ENCODE measurements around the gene VGLL4. TPM values are rescaled to one million over a fixed set of nuclear protein-coding genes. Genes with fewer than 3 reads are reported as not detected.

The VGLL4 gene
- total RNA-seq, 2 donors from 2014 or later = 87.2 to 203 TPM

DNA sequence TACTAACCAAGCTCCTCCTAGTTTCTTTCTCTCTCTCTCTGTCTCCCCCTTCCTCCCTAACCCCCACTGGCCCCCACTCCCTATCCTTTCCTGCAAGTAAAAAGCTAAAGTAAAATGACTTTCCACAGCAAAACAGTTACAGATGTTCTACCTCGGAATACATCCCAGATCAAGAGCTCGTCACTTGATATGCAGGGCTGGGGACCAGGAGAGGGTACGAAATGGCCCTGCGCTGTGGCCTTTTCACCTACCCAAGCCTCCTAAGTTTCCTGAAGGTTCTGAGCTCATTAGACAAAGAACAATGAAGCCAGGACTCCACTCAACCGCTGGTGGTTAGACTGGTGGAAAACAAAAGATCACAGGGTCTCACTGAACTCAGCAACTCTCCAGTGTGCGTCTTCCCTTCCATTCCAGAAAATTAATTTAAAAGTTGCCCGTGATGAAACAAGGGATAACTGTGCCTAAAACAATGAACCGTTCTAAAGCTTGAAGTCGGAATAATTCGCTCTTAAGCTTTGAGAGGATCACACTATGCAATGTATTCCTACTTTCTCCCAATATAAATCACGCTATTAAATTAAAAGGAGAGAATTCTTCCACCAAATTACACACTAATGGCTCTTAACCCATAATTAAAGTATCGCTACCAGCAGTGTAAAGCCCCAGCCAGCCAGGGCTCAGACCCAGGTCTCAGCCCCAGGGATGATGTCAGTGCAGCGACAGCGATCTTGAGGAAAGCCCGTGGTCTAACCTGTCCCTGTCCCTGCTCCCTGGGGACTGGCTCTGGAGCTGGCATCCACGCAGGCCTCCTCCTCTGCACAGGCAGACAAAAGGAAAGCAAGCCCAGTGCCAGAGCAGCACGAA lies 5.0 kb downstream of the VGLL4 start:
- 39% methylated on average over 17 of the region's 17 CpGs for WGBS
- H3K9me3 ChIP-seq = no peaks in the 10 kb centered on the region
- no peaks in the 10 kb centered on the region for H3K27me3 ChIP-seq (replicated peaks; ENCODE audit: insufficient read depth)
- DNase-seq (ENCODE audit: low spot score) = peak; percentile 58
- peaks cover 13% of the 10 kb centered on the region for H3K4me1 ChIP-seq (replicated peaks)
- no peak for TF ChIP-seq POLR2A (IDR thresholded peaks at IDR 0.05)
- peak; percentile 16 for TF ChIP-seq POLR2AphosphoS5 (IDR thresholded peaks at IDR 0.05)
- TF ChIP-seq, protein P1, sequence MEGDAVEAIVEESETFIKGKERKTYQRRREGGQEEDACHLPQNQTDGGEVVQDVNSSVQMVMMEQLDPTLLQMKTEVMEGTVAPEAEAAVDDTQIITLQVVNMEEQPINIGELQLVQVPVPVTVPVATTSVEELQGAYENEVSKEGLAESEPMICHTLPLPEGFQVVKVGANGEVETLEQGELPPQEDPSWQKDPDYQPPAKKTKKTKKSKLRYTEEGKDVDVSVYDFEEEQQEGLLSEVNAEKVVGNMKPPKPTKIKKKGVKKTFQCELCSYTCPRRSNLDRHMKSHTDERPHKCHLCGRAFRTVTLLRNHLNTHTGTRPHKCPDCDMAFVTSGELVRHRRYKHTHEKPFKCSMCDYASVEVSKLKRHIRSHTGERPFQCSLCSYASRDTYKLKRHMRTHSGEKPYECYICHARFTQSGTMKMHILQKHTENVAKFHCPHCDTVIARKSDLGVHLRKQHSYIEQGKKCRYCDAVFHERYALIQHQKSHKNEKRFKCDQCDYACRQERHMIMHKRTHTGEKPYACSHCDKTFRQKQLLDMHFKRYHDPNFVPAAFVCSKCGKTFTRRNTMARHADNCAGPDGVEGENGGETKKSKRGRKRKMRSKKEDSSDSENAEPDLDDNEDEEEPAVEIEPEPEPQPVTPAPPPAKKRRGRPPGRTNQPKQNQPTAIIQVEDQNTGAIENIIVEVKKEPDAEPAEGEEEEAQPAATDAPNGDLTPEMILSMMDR (IDR thresholded peaks at IDR 0.05) = no peak
- peak overlapping the region in 1 of 2 donors; percentile 7 for H3K4me3 ChIP-seq
- H3K36me3 ChIP-seq = no peaks in the 10 kb centered on the region
- H3K27ac ChIP-seq = peak overlapping the region; percentile 71 to 90
- intact Hi-C loops (cut with DNase I) = loop anchor here (5.0 kb wide), 1 partner anchor 36 kb away; no protein-coding TSS in a partner anchor

DNA sequence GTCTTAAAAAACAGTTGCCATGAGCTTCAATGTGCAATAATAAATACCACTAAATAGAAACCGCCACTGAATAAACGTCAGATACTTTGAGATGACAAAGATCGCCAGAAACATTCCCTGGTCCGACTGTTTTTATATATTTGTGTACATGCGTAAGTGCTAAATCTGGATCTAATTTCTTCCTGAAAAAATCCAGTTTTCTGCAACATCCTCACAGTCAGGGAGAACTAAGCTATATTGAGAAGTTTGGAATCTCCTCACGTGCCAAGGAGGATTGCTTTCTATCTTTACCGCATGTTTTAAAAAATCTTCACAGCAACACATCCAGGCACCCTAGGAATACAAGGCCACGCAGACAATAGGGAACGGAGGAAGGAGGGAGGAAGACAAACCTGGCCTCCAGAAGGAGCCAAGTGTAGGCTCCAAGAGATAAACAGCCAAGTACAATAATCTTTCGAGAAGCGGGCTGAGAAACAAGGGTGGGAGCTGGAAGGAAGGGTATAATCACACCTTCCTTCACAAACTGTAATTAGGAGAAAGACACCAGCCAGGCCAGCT lies 5.7 kb downstream of the VGLL4 start:
- H3K36me3 ChIP-seq = no peaks in the 10 kb centered on the region
- peaks cover 13% of the 10 kb centered on the region for H3K4me1 ChIP-seq (replicated peaks)
- no peaks in the 10 kb centered on the region for H3K9me3 ChIP-seq
- no peak for DNase-seq (ENCODE audit: low spot score)
- TF ChIP-seq, protein P1 (IDR thresholded peaks at IDR 0.05) = no peak
- no peak for TF ChIP-seq POLR2A (IDR thresholded peaks at IDR 0.05)
- TF ChIP-seq POLR2AphosphoS5 (IDR thresholded peaks at IDR 0.05) = no peak
- H3K27me3 ChIP-seq (replicated peaks; ENCODE audit: insufficient read depth) = no peaks in the 10 kb centered on the region
- peak overlapping the region in 1 of 2 donors; percentile 7 for H3K4me3 ChIP-seq
- peak overlapping the region; percentile 71 to 90 for H3K27ac ChIP-seq
- intact Hi-C loops (cut with DNase I) = loop anchor here (5.0 kb wide), 1 partner anchor 36 kb away; no protein-coding TSS in a partner anchor
- 11% methylated on average over 11 of the region's 11 CpGs for WGBS

DNA sequence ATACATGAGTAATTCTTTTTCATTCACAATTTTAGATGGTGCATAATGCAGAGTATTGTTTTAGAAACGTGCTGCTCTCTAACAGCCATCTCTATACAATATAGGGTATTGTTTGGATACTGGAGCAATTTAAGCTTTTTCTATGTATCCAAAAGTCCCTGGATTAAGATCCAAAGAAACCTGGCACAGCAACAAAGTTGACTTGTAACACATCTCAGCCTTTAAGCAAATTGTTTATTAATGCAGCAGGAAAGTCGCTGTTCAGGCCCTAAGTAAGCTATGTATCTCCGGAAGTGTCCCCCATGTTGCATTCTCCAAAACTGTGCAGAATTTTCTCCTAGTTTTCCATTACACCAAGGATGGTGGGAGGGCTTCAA lies 7.3 kb downstream of the VGLL4 start:
- intact Hi-C loops (cut with DNase I) = loop anchor here (5.0 kb wide), 1 partner anchor 34 kb away; no protein-coding TSS in a partner anchor
- no peak overlapping the region for H3K27ac ChIP-seq
- DNase-seq (ENCODE audit: low spot score) = no peak
- WGBS = 30% methylated on average over 3 of the region's 3 CpGs
- no peak overlapping the region for H3K4me3 ChIP-seq
- TF ChIP-seq, protein P1 (IDR thresholded peaks at IDR 0.05) = no peak
- TF ChIP-seq POLR2AphosphoS5 (IDR thresholded peaks at IDR 0.05) (no peak), POLR2A (IDR thresholded peaks at IDR 0.05) (no peak)
- no peaks in the 10 kb centered on the region for H3K9me3 ChIP-seq
- H3K4me1 ChIP-seq (replicated peaks) = peaks cover 13% of the 10 kb centered on the region
- no peaks in the 10 kb centered on the region for H3K36me3 ChIP-seq
- H3K27me3 ChIP-seq (replicated peaks; ENCODE audit: insufficient read depth) = no peaks in the 10 kb centered on the region

DNA sequence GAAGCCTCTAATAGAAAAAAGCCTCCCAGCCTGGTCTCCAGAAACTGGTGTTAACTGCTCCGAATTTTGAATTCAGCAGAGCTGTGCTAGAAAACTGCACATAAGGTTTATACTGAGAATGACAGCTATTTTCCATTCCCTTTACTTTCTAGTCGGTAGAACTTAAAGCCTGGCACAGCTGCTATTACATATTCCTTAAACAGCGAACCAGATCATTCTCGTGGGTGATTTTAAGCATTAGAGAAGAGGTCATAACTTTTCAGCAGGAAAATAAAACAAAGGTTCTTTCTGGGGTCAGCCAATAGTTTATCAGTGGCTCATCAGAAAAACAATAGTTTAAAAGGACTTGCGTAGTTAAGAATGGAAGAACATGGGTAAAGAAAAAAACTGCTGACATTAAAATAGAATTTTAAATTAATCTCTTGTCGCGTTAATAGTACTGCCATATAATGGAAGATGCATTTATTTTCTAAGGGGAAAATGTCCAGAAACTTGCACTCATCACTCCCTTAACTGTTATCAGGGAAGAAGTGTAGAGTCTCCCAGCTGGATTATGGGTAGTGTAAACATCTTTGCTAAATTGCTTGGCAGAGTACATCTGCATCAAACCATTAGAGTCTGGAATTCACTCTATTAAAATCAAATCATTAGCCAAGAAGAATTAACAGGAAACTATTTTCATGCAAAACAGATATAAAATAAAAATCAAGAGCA lies 7.9 kb downstream of the VGLL4 start:
- TF ChIP-seq POLR2AphosphoS5 (IDR thresholded peaks at IDR 0.05) (no peak), POLR2A (IDR thresholded peaks at IDR 0.05) (no peak)
- TF ChIP-seq, protein P1 (IDR thresholded peaks at IDR 0.05) = no peak
- H3K36me3 ChIP-seq = no peaks in the 10 kb centered on the region
- 15% methylated on average over 7 of the region's 7 CpGs for WGBS
- DNase-seq (ENCODE audit: low spot score) = no peak
- no peaks in the 10 kb centered on the region for H3K9me3 ChIP-seq
- H3K4me3 ChIP-seq = no peak overlapping the region
- H3K27me3 ChIP-seq (replicated peaks; ENCODE audit: insufficient read depth) = no peaks in the 10 kb centered on the region
- peaks cover 13% of the 10 kb centered on the region for H3K4me1 ChIP-seq (replicated peaks)
- intact Hi-C loops (cut with DNase I) = loop anchor here (5.0 kb wide), 1 partner anchor 34 kb away; no protein-coding TSS in a partner anchor
- no peak overlapping the region for H3K27ac ChIP-seq

All from prostate gland (tissue), 2 donors.